Breast epithelium (tissue), 4 donors: Measurements from ENCODE around the gene MTUS2. TPM values are rescaled to one million over a fixed set of nuclear protein-coding genes. Genes with fewer than 3 reads are reported as not detected.

Source experiments
- DNase-seq, 2 donors: peaks; one replicate each; pipeline ENCODE4 v3.0.0-alpha.2; 2019; ENCODE audit warnings: low spot score in 2 of 2
- H3K27ac ChIP-seq, 2 donors: fragments of 200-600 bp; sonication (generic) in 1 of 2; one replicate each; pipeline ENCODE4 v1.5.1; 2016 to 2019; ENCODE audit warnings: mild to moderate bottlenecking in 1 of 2
- H3K27me3 ChIP-seq, 2 donors: fragments of 200-600 bp; sonication (generic) in 1 of 2; one replicate each; pipeline versions ENCODE4 v1.5.1 to v1.6.0; 2017 to 2019; ENCODE audit warnings: control low read depth in 1 of 2, mild to moderate bottlenecking in 1 of 2
- H3K36me3 ChIP-seq: fragments of 200-600 bp; one replicate; pipeline ENCODE4 v1.5.1; 2019
- H3K4me1 ChIP-seq, 2 donors: fragments of 200-600 bp; sonication (generic); one replicate each; pipeline ENCODE4 v1.5.1; 2016 to 2019; ENCODE audit warnings: control low read depth in 1 of 2
- H3K4me3 ChIP-seq, 3 donors: fragments of 200-600 bp; sonication (generic); 1 replicate in 2 of 3; 2 replicates in 1 of 3; pipeline ENCODE4 v1.5.1; 2016 to 2019; ENCODE audit warnings: mild to moderate bottlenecking in 3 of 3, moderate library complexity in 2 of 3
- H3K9me3 ChIP-seq, 2 donors: fragments of 200-600 bp; sonication (generic) in 1 of 2; one replicate each; pipeline ENCODE4 v1.5.1; 2016 to 2019; ENCODE audit warnings: control low read depth in 1 of 2
- CTCF ChIP-seq, 3 donors: fragments of 450-650 bp; IDR thresholded peaks; one replicate each; pipeline ENCODE4 v1.5.1; 2016 to 2017; ENCODE audit warnings: antibody characterized with exemption in 3 of 3, mild to moderate bottlenecking in 3 of 3, moderate library complexity in 3 of 3
- POLR2A ChIP-seq: fragments of 450-650 bp; IDR thresholded peaks from one replicate; pipeline ENCODE4 v1.6.1; 2016; ENCODE audit warnings: antibody characterized with exemption, mild to moderate bottlenecking, moderate library complexity
- POLR2AphosphoS5 ChIP-seq, 3 donors: sonication (generic); formaldehyde crosslinking; IDR thresholded peaks; one replicate each; pipeline ENCODE4 v1.6.1; 2017; ENCODE audit warnings: antibody characterized with exemption in 3 of 3
- intact Hi-C: fragments of 100-400 bp; cut with DNase I; formaldehyde crosslinking; loops from one replicate; pipeline ENCODE4 v1.15.1; 2023; ENCODE audit warnings: low total_unique reads
- total RNA-seq, 3 donors: library from RNA; depleted of rRNA; stranded (reverse); fragments of >200 nt; gene quantifications; one replicate each; pipeline ENCODE4 v1.1.0, GENCODE V29; 2016

Gene MTUS2
- total RNA-seq, 3 donors from 2014 or later, result under 0.01 to 1.0 TPM; not detected in 1

GRCh38 chr13:28831117-28831516 lies 11.0 kb downstream of the MTUS2 start:
- intact Hi-C loops, result no loop called here
- DNase-seq, result no peak

GRCh38 chr13:28837111-28837510 lies 17.0 kb downstream of the MTUS2 start:
- TF ChIP-seq POLR2AphosphoS5 (IDR thresholded peaks at IDR 0.05) (no peak), POLR2A (no peak), CTCF (IDR thresholded peaks at IDR 0.05) (no peak)
- H3K9me3 ChIP-seq, result peaks cover 0 to under 1% of the 10 kb centered on the region in 2 donors
- intact Hi-C loops, result no loop called here

More at GRCh38 chr13:28831117-28831516, 11.0 kb downstream of the MTUS2 start:
- no peaks in the 10 kb centered on the region for H3K27me3 ChIP-seq
- no peak overlapping the region for H3K27ac ChIP-seq
- no peaks in the 10 kb centered on the region for H3K4me1 ChIP-seq
- H3K9me3 ChIP-seq, result peaks cover 13 to 29% of the 10 kb centered on the region in 2 donors
- TF ChIP-seq POLR2A (no peak), CTCF (IDR thresholded peaks at IDR 0.05) (no peak), POLR2AphosphoS5 (IDR thresholded peaks at IDR 0.05) (no peak)
- H3K36me3 ChIP-seq, result no peaks in the 10 kb centered on the region
- no peak overlapping the region for H3K4me3 ChIP-seq

GRCh38 chr13:28843639-28844038 lies 23.5 kb downstream of the MTUS2 start:
- no peak for DNase-seq
- Histone ChIP-seq H3K9me3 (no peaks in the 10 kb centered on the region), H3K4me3 (no peak overlapping the region), H3K36me3 (no peaks in the 10 kb centered on the region), H3K27me3 (no peaks in the 10 kb centered on the region), H3K27ac (no peak overlapping the region), H3K4me1 (no peaks in the 10 kb centered on the region)
- no peak for TF ChIP-seq POLR2AphosphoS5 (IDR thresholded peaks at IDR 0.05)
- intact Hi-C loops, result no loop called here

More at GRCh38 chr13:28837111-28837510, 17.0 kb downstream of the MTUS2 start:
- Histone ChIP-seq H3K27me3 (no peaks in the 10 kb centered on the region), H3K4me1 (no peaks in the 10 kb centered on the region), H3K36me3 (no peaks in the 10 kb centered on the region), H3K4me3 (no peak overlapping the region), H3K27ac (no peak overlapping the region)
- no peak for DNase-seq

GRCh38 chr13:28849441-28849840 lies 29.3 kb downstream of the MTUS2 start:
- Histone ChIP-seq H3K4me1 (no peaks in the 10 kb centered on the region), H3K27ac (no peak overlapping the region), H3K36me3 (no peaks in the 10 kb centered on the region), H3K27me3 (peaks cover 0 to 6% of the 10 kb centered on the region in 2 donors), H3K9me3 (no peaks in the 10 kb centered on the region), H3K4me3 (no peak overlapping the region)
- intact Hi-C loops, result no loop called here
- DNase-seq, result no peak
- TF ChIP-seq CTCF (IDR thresholded peaks at IDR 0.05) (no peak), POLR2AphosphoS5 (IDR thresholded peaks at IDR 0.05) (no peak), POLR2A (no peak)

- Histone ChIP-seq H3K27me3 (peaks cover 0 to 6% of the 10 kb centered on the region in 2 donors), H3K36me3 (no peaks in the 10 kb centered on the region), H3K27ac (no peak overlapping the region), H3K4me1 (no peaks in the 10 kb centered on the region), H3K4me3 (no peak overlapping the region), H3K9me3 (no peaks in the 10 kb centered on the region)
- intact Hi-C loops, result no loop called here
- no peak for TF ChIP-seq POLR2A
- no peak for TF ChIP-seq CTCF (IDR thresholded peaks at IDR 0.05)
- no peak for TF ChIP-seq POLR2AphosphoS5 (IDR thresholded peaks at IDR 0.05)
- DNase-seq, result no peak
Observed at GRCh38 chr13:28850226-28850625, 30.1 kb downstream of the MTUS2 start.

GRCh38 chr13:28851422-28851821 lies 31.3 kb downstream of the MTUS2 start:
- peaks cover 0 to 6% of the 10 kb centered on the region in 2 donors for H3K27me3 ChIP-seq
- H3K27ac ChIP-seq, result no peak overlapping the region
- H3K36me3 ChIP-seq, result no peaks in the 10 kb centered on the region
- TF ChIP-seq CTCF (IDR thresholded peaks at IDR 0.05), result no peak
- TF ChIP-seq POLR2AphosphoS5 (IDR thresholded peaks at IDR 0.05), result no peak
- no peak for TF ChIP-seq POLR2A
- H3K4me1 ChIP-seq, result no peaks in the 10 kb centered on the region
- no peak overlapping the region for H3K4me3 ChIP-seq
- DNase-seq, result no peak
- no peaks in the 10 kb centered on the region for H3K9me3 ChIP-seq
- intact Hi-C loops, result no loop called here
